ENCODE results near the gene CAVIN2.
"Not testable (repeated sequence)": the region's sequence is repeated elsewhere in the genome, so short reads cannot be mapped to it uniquely, and the experiment has no call there.

Gene CAVIN2

GRCh38 chr2:191813943-191814342, 32.9 kb downstream of the CAVIN2 start:
- H3K4me3 ChIP-seq (ENCODE audit: low read depth, low read length) = no peak overlapping the region
- no peak for DNase-seq (ENCODE audit: low read depth)

GRCh38 chr2:191811807-191812602, 34.9 kb downstream of the CAVIN2 start:
- no peak overlapping the region for H3K4me3 ChIP-seq (ENCODE audit: low read depth, low read length)
- peak; percentile 30 for DNase-seq (ENCODE audit: low read depth)

DNA sequence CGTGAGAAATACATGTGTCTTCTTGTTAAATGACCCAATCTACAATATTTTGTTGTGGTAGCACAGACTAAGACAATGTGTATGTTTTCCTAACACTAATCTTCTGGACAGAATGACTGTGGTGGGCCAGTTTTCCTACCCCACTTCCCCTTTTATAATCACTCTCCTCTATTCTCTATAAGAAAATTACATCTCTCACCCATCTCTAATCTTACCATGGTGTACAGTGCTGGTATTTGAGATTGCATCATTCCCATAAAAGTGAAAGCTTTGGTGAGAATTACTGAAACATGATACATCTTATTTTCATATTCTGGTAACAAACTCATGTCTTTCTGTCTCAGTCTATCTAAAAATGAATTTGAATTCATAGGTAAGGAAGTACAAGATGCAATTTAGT, 40.5 kb downstream of the CAVIN2 start:
- H3K4me3 ChIP-seq (ENCODE audit: low read depth, low read length) = no peak overlapping the region
- no peak for DNase-seq (ENCODE audit: low read depth)

GRCh38 chr2:191804766-191805165, 42.1 kb downstream of the CAVIN2 start:
- DNase-seq (ENCODE audit: low read depth) = no peak
- H3K4me3 ChIP-seq (ENCODE audit: low read depth, low read length) = no peak overlapping the region

GRCh38 chr2:191803007-191803406, 43.9 kb downstream of the CAVIN2 start:
- no peak overlapping the region for H3K4me3 ChIP-seq (ENCODE audit: low read depth, low read length)
- DNase-seq (ENCODE audit: low read depth) = no peak

DNA sequence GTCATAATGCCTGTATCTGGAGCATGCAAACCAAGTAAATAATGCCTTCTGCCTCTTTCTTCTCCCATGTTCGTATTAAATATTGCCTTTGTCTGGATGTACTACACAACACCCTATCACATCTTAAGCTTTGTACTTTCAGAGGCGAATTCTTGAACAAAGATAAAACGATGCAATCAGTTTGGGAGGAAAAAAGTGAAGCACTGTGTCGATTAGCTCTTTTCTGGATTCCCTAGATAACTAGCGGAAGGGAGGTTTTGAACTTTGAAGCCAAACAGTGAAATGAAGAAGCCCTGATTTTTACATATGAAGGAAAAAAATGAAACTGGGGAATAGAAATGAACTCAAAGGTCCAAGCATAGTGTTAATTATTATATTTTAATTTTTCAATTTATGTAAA, 44.7 kb downstream of the CAVIN2 start:
- no peak for DNase-seq (ENCODE audit: low read depth)
- H3K4me3 ChIP-seq (ENCODE audit: low read depth, low read length) = no peak overlapping the region

- DNase-seq (ENCODE audit: low read depth) = no peak
- no peak overlapping the region for H3K4me3 ChIP-seq (ENCODE audit: low read depth, low read length)
Measured at GRCh38 chr2:191800874-191801273, 46.0 kb downstream of the CAVIN2 start.

- no peak for DNase-seq (ENCODE audit: low read depth)
- H3K4me3 ChIP-seq (ENCODE audit: low read depth, low read length) = no peak overlapping the region
Measured at GRCh38 chr2:191799526-191799925, 47.4 kb downstream of the CAVIN2 start.

GRCh38 chr2:191797942-191798876, 48.7 kb downstream of the CAVIN2 start:
- no peak for DNase-seq (ENCODE audit: low read depth)
- no peak overlapping the region for H3K4me3 ChIP-seq (ENCODE audit: low read depth, low read length)

GRCh38 chr2:191797500-191797899, 49.4 kb downstream of the CAVIN2 start:
- H3K4me3 ChIP-seq (ENCODE audit: low read depth, low read length) = no peak overlapping the region
- DNase-seq (ENCODE audit: low read depth) = no peak

DNA sequence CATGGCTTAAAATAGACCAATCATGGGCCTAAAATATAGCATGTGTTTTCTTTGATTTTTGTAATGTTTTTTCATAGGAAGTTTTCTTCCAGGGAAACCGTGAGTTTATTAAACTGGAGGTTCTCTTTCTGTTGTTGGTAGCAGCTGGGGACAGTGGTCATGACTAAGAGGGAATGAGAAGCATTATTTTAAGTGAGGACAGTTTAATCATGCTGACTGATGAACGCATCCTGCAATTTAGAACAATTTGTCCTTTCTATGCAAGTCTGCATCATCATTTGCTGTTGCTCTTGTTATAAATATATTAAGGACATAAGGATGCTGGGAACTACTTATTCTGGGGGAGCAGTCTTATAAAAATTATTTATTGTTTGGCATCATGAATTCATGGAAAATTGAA, 51.2 kb downstream of the CAVIN2 start:
- peak; percentile 60 for DNase-seq (ENCODE audit: low read depth)
- no peak overlapping the region for H3K4me3 ChIP-seq (ENCODE audit: low read depth, low read length)

DNA sequence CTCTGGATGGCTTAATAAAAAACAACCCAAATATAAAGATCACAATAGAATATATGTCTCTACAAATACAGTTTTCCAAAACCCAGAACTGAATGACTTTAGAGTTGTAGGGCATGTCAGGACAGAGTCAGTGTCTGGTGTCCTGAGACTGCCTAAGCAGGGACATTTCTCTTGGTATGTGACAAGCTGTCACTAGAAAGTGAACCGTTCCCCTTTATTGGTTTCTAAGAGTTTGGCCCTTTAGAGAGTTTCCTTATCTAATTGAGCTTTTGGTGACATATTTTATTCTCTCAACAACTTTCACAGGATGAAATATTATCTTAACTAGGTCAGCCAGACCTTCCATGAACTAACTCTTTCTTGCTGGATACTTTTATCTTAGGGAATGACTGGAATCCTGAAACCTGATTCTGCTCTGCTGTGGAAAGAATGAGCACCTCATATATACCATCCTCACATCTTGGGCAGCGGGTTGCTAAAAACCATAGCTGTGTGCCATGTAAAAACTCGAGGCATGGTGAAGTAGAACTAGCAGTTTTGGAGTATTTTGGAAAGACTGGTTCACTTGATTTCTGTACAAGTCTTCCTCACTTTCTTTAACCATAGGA, 54.8 kb downstream of the CAVIN2 start:
- no peak for DNase-seq (ENCODE audit: low read depth)
- H3K4me3 ChIP-seq (ENCODE audit: low read depth, low read length) = no peak overlapping the region

GRCh38 chr2:191790737-191791136, 56.2 kb downstream of the CAVIN2 start:
- H3K4me3 ChIP-seq (ENCODE audit: low read depth, low read length) = no peak overlapping the region
- peak; percentile 61 for DNase-seq (ENCODE audit: low read depth)

DNA sequence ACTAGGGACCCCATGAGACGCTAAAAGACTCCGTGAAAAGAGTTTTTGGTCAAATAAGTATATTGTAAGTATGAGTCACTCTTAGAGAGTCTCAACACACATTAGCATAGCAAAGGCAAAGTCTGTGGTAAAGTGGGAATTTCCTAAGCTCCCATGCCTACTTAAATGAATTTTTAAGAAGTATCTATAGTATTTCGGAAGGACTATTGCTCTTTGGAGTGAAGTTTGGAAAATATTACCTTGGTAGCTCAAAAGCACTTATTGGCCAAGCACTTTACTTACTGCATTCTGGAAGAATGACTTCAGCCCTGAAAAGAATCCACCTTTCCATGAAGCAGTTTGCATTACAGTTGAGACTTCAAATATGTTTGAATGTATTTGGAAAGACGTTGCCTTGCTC, 57.1 kb downstream of the CAVIN2 start:
- peak; percentile 54 for DNase-seq (ENCODE audit: low read depth)

GRCh38 chr2:191786694-191787093, 60.2 kb downstream of the CAVIN2 start:
- DNase-seq (ENCODE audit: low read depth) = no peak

More for the DNA sequence above, 57.1 kb downstream of the CAVIN2 start:
- no peak overlapping the region for H3K4me3 ChIP-seq (ENCODE audit: low read depth, low read length)

GRCh38 chr2:191785651-191786050, 61.2 kb downstream of the CAVIN2 start:
- not testable (repeated sequence) for DNase-seq (ENCODE audit: low read depth); H3K4me3 ChIP-seq (ENCODE audit: low read depth, low read length)

More at GRCh38 chr2:191786694-191787093, 60.2 kb downstream of the CAVIN2 start:
- no peak overlapping the region for H3K4me3 ChIP-seq (ENCODE audit: low read depth, low read length)

Data from skeletal muscle cell (primary cell).